ENCODE measurements around the gene MLANA. TPM values are rescaled to one million over a fixed set of nuclear protein-coding genes. Genes with fewer than 3 reads are reported as not detected.

The MLANA gene
- polyA plus RNA-seq (2013, experiment 1 of 2; ENCODE audit: insufficient read length): 0.41 TPM
- polyA plus RNA-seq (2013, experiment 2 of 2; ENCODE audit: insufficient read length): 0.62 TPM

- no peak for DNase-seq
These were observed at the start of gene MLANA for GRCh38 chr9:5890641-5891040. TSS of gene MLANA (plus strand) at chr9:5890889. CDS start at chr9:5892475, 1,586 bp downstream.

GRCh38 chr9:5841771-5842573 is 48.7 kb upstream of the MLANA start:
- DNase-seq: no peak

- DNase-seq: no peak
These were observed 47.5 kb upstream of the MLANA start for GRCh38 chr9:5842929-5843793.

- peak; percentile 27 for DNase-seq
These were observed 46.8 kb upstream of the MLANA start for GRCh38 chr9:5843794-5844471.

GRCh38 chr9:5845157-5845531 is 45.5 kb upstream of the MLANA start:
- DNase-seq: no peak

GRCh38 chr9:5846096-5846495 is 44.6 kb upstream of the MLANA start:
- no peak for DNase-seq

- no peak for DNase-seq
These were observed 44.2 kb upstream of the MLANA start for GRCh38 chr9:5846501-5846921.

- DNase-seq: no peak
These were observed 42.3 kb upstream of the MLANA start for GRCh38 chr9:5848372-5848882.

GRCh38 chr9:5850724-5851122 is 40.0 kb upstream of the MLANA start:
- DNase-seq: no peak

GRCh38 chr9:5851445-5851844 is 39.2 kb upstream of the MLANA start:
- no peak for DNase-seq

GRCh38 chr9:5852987-5853386 is 37.7 kb upstream of the MLANA start:
- DNase-seq: no peak

GRCh38 chr9:5853617-5854016 is 37.1 kb upstream of the MLANA start:
- no peak for DNase-seq

- no peak for DNase-seq
These were observed 36.5 kb upstream of the MLANA start for GRCh38 chr9:5854063-5854790.

GRCh38 chr9:5857928-5858327 is 32.8 kb upstream of the MLANA start:
- DNase-seq: no peak

- DNase-seq: no peak
These were observed 31.9 kb upstream of the MLANA start for GRCh38 chr9:5858833-5859232.

GRCh38 chr9:5863092-5863746 is 27.5 kb upstream of the MLANA start:
- DNase-seq: no peak

GRCh38 chr9:5864446-5864845 is 26.2 kb upstream of the MLANA start:
- DNase-seq: no peak

- DNase-seq: no peak
These were observed 24.4 kb upstream of the MLANA start for GRCh38 chr9:5866272-5866671.

GRCh38 chr9:5866685-5867084 is 24.0 kb upstream of the MLANA start:
- DNase-seq: no peak

- no peak for DNase-seq
These were observed 22.5 kb upstream of the MLANA start for GRCh38 chr9:5868235-5868634.

- DNase-seq: no peak
These were observed 21.2 kb upstream of the MLANA start for GRCh38 chr9:5869315-5870019.
